OCI-M2 (cell line): ENCODE results near the gene TAGAP.
A peak's percentile ranks its signal among the peaks of the same experiment; 100 is the strongest.

Experiments
- DNase-seq: peaks from one replicate; lab custom pipeline; 2025; ENCODE audit not compliant: unreplicated experiment; lab: John Stamatoyannopoulos, UW

Gene TAGAP

DNA sequence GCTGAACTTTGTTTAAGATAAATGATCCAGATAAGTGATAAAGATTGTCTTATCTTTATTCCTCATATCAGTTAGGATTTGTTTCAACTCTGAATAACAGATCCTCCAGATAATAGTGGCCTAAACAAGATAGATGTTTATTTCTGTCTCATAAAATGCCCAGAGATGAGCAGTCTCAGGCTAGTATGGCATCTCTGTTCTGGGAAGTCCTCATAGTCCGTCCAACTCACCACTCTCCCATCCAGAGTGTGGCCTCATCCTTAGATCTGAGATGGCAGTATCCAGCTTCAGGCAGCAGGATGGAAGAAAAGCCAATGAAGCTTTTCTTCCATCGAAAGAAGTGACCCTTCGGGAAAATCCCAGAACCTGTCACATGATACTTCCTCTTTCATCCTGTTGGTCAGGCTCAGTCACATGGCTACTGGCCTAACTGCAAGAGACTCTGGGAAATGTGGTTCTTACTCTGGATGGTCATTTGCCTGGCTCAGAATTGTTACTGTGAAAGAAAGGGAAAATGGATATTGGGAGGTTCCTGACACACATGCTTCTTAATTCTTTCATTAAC is 29.4 kb upstream of the TAGAP start:
- no peak for DNase-seq

DNA sequence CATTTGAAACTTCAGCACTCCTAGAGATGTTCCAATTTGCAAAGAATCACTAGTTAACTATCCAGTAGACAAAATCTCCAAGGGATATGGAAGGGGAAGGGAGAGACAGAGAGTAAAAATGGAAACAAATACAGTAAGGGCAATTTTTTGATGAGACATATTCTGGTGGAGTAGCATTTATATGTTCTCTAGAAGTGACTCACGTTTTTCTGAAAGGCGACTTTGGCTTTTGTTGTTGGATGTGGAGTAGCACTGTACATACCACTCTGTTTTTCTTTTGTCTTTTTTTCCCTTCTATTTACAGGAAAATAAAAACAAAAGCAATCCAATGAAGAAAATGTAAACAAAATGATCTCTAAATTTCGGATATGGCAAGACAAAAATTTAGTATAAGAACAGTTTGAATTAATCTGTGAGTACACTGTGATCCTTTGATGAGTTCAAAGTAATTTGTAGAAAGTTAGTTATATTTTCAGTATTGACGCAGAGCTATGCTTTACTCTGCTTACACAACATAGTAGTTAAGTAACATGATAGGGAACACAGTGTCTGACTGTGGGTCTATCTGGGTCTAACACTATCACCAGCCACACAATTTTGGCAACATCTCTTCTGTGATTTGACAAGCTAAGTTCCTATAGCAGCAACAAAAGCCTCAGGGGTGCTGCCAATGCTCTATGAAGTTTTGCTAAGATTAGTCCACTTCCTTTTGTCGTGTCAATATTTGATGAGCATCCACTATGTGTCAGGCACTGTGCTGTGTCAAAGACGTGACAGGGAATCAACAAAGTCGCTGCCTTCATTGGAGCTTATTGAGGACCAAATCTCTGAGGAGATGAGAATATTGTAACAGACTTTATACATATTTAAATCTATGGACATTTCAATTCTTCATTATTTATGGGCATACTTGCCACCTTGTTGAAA is 27.3 kb upstream of the TAGAP start:
- DNase-seq = no peak

DNA sequence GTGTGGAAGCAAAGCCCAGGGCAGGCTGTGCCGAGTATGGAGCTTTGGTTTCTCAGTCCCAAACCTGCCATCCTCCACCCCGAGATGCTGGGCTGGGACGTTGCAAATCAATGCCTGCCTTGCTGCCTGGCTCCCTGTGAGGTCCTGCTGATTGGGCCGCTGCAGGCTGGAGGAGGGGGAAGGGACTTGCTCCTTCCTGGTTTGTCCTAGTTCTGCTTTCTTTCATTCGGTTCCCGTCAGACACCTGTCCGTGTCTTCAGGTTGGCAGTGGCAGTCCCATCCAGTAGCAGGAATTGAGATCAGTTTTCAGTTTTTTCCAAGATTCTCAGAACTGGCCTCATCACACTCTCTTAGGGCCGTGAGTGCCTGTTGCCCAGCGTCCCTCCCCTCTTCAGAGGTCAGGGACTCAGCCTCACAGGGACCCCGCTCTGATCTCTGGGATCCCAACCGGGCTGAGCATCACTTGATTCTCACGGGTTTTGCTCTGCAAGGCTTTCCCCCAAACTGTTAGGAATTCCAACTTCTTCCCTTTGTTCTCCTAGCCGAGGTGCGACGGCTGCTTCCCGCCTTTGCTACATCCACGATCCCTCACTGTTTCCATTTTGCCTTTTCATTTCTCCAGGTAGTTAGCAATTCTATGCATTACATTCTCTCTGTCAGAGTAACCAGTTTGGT is 24.2 kb upstream of the TAGAP start:
- DNase-seq = no peak

DNA sequence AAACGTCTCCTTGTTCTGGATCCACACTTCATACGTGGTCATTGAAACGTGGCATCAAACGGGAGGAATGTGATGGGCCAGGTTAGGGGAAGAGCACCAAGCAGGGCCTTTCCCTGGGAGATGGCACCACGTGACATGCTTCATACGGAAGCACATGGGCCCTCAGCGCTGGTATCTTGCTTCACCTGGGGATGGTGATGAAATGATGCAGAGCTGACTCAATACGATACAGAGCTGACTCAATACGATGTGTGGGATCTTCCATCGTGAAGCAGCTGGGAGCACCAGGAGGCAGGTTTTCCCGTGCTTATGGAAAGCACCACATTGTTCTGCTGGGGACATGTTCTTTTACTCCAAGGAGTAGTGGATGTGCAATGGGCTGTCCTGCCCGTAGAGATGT is 22.5 kb upstream of the TAGAP start:
- no peak for DNase-seq

DNA sequence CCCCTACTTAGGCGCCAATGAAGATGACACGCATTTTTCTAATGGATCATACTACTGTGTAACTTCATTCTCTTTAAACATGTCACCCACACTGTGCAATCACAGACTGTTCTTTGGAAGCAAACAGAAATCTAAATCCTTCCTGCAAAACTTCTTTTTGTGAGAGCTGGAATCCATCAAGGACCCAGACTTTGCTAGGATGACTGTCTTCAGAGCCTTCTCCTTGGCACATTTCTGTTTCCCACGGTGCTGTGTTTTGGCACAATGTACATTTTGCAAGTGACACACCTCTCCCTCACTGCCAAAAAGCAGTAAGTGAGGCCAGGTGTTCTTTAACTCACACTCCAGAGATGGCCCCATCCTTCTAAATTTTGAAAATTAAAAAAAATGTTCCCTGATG is 21.7 kb upstream of the TAGAP start:
- no peak for DNase-seq

DNA sequence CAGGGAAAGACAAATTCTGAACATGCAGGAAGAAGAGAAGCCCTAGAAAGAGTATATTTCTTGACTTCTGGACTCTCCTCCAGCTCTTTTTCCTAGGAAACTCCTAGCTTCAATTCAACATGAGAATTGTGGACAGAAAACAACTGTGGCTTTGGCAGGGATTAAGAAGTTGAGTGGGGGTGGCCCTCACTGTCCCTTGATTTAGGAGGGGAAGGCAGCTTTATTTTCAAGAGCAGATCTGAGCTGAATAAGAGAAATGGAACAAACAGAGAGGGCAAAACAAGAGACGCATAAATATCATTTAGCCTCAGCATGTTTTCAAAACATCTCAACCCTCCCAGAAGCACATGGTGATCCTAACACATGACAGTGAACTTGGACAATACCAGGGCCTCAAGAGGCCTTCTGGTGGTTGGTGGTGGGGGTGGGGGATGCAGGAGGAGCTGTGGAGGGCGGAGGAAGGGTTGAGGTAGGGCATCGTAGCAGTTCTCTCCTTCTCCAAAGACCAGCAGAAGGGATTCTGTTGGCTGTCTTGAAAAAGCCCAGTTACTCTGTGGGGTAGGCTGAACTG is 21.1 kb upstream of the TAGAP start:
- DNase-seq = no peak

DNA sequence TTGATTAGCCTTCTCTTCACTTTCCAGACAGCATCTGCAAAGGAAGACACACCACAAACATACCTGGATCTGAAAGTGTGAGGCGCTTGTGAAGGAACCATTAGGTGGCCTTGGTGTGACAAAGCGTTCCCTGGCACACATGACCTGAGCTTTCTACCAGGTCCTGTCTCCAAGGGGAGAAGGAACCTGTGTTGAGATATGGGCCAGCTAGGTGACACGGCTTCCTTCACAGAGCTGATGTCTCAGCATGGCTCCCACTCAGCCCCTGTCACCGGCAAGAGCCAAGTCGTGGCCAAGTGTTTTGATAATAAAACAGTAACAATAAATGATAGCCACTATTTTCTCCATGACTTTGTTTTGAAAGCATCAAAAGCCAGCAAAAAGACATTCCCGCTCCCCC is 20.3 kb upstream of the TAGAP start:
- no peak for DNase-seq

DNA sequence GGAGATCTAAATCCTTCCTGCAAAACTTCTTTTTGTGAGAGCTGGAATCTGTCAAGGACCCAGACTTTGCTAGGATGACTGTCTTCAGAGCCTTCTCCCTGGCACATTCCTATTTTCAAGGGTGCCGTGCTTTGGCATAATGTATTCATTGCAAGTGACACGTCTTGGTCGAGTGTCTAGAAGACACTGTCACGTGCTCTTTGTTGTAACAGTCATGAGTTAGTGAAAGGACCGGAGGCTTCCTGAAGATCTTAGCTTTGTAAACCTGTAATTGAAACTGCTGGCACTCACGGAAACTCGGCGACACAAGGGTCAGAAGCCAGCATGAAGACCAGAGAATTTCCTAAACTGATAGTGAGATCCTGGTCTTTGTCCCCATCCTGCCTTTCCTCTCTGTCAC is 19.7 kb upstream of the TAGAP start:
- no peak for DNase-seq

DNA sequence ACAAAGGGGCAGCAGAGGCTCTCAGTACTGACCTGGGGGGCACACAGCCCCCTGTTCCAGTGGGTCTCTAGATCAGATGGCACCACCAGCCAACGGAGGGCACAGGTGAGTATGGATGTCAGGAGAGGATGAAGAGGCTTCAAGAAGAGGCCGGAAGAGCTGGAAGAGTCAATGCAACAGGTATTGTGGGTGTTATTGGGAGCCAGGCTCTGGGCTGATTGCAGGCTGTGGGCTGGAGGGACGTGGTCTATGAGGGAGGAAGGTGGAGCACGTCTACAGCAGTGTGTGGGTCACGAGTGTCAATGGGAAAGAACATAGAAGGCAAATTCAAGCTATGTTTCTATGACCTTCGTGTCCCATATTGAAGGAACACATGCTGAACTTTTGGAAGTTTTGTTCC is 18.8 kb upstream of the TAGAP start:
- DNase-seq = no peak

DNA sequence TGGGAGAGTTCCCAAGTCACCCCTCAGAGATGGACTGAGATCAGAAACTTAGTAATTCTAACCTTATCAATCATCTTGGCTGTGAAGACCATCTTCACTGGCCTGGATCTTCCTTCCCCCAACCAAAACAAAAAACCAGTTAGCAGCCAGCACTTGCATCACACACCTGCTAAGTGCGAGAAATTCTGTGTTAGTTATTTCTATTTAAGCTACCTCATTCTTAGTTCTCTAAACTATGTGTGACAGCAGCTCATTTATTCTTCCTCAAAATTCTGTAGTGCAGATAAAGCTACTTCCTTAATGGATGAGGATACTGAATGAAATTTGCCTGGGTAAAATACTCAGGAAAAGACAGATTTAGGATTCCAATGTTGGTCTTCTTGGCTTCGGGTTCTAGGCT is 18.2 kb upstream of the TAGAP start:
- no peak for DNase-seq

DNA sequence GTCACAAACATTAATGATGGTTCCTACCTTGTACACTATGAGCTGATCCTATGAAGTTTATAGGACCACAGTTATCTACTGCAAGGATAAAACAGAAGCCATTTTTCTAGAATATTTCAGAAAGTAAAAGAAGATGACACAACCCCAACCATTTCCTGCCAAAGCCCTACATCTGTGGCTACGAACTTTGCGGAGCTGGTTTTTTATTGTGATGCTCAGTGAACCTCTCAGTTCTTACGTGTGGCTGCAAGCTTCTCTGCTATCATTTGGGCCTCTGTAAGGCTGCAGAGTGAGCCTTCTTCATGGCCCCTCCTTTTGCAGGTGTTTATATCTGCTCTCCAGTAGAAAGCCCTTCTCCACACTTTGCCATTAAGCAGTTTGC is 17.8 kb upstream of the TAGAP start:
- DNase-seq = no peak

DNA sequence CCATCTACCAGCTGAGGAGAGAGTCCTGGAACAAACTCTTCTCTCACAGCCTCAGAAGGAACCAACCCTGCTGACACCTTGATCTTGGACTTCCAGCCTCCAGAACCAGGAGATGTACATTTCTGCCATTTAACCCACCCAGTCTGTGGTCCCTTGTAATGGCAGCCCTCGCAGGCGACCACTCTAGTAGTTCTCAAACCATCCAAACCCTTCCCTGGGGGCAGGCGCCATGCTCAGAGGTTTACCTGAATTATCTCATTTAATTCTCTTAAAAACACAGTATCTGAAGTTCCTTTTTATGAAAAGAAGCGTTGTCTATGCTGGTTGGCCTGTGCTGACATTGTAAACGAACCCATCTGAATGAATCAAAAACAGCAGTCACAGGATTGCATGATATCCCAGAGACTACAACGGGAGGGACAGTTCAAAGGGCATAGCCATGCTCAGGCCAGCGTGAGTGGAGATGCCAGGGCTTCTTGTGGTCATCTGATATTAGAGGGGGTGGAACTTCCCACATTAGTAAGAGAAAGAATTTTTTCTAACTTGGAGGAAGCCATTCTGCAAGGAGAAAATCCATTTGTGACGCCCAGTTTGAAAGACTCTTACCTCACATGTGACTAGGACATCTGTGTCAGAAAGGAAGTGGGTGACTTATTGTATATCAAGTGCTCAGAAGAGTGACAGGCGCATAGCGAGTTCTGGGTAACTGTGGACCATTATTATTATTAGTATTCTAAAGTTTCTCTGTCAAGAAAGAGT is 17.2 kb upstream of the TAGAP start:
- no peak for DNase-seq

DNA sequence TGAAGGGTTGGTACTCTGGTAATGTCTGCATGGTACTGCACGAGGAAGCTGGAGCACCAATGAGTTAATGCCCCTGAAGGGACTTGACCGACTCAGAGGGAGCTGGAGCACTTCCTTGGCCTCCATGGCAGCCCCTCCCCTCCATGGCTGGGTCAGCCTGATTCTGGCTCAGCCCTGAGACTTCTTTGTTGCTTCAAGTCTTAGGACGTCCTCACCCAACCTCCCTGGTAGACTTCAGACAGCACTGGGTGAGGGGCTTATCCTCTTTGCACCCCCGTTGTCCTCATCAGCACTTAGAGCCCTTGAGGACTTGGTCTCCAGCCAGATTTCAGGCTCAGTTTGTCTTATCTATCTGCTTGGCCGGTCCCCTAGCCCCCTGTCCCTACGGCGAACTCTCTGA is 16.4 kb upstream of the TAGAP start:
- no peak for DNase-seq

DNA sequence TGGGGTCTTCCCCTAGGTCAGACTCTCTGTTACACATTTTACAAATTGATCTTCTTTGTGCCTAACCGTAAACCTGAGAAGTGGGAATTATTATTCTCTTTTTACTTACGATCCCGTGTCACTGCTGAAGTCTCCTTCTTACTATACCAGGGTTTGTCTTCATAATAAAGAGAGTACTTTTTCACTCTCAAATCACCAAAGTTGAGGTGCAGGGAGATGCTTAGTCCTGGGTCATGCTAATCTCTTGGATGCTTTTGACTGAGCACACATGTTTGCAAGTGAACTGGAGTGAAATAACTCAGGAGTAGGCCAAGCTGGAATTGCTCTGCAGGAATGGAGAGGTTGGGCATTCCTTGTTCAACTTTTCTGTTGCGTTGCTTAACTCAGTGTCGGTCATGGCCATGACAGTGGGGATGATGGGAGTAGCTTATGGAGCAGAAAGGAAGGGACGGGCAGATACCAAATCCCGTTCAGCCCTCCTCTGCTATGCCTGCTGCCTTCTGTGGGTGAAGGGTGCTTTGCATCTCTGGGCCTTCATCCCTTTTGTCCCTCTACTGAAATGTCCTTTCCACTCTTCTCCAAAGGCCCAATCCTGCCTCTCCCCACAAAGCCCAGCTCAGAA is 15.2 kb upstream of the TAGAP start:
- no peak for DNase-seq

DNA sequence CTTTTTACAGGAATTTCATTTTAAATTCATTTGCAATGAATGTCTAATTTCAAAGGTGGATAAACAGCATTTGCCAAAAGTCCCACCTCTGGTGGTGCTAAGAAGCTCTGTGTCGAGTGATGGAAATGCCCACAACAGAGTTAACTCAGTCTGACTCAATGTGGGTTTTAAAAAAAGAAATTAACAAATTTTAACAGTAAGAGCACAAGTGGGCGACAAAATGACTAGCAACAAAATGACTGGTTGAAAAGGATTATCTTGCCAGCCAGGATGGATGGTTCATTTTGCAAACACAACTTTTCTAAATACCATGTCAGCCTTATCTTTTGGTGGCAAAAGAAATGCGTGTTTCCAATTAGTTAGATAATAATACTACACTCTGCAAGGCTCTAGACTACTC is 14.3 kb upstream of the TAGAP start:
- DNase-seq = no peak

DNA sequence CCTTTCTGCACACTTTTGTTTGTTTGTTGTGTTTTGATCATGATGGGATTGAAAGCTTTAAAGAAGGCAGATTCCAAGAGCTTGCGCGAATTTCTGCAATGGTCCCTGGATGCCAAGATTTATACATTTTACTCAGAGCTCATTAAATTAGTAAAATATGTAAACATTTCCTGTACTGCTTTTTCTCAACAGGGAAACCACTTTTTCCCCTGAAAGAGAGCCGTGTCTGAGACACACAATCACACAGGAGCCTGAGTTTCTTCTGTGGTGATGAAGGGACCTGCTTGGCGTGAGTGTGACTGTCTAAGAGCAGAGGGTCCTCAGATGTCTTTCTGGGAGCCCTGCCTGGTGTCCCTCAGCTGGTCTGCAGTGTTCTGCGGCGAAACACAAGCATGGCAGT is 12.1 kb upstream of the TAGAP start:
- no peak for DNase-seq

DNA sequence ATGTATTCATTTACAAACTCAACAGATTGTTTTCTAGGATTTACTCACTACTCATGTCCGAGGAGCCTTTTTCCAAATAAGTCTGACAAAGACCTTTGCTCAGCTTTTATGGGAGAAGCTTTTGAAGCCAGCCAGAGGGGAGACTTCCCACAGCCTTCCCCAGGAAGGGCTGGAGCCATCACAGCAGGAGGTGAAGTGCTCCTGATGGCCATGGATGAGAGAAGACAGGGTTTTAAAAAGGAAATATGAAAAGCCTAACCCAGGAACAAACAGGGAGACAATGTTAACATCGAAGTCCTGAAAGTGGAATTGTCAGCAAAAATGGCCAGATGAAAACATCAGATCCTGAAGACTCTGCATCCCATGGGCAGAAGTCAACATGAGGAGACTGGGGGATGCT is 11.6 kb upstream of the TAGAP start:
- no peak for DNase-seq

DNA sequence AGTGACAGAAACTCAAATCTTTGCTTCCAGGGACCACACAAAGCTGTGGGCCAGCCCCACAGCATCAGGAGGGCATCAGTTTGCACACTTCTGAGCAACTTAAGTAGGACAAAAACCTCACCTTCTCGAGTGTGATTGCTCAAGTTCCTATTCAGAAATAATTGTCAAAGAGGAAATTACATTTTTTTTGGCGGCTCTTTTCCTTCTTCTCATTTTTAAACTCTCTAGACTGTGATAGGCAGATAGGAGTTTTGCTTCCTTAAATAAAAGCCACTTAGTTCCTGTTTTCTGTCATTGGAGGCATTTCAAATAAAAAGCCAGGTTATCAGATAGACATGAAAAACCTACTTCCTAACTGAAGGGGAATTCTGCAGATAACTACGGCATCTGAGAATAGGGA is 11.2 kb upstream of the TAGAP start:
- peak; percentile 39 for DNase-seq

DNA sequence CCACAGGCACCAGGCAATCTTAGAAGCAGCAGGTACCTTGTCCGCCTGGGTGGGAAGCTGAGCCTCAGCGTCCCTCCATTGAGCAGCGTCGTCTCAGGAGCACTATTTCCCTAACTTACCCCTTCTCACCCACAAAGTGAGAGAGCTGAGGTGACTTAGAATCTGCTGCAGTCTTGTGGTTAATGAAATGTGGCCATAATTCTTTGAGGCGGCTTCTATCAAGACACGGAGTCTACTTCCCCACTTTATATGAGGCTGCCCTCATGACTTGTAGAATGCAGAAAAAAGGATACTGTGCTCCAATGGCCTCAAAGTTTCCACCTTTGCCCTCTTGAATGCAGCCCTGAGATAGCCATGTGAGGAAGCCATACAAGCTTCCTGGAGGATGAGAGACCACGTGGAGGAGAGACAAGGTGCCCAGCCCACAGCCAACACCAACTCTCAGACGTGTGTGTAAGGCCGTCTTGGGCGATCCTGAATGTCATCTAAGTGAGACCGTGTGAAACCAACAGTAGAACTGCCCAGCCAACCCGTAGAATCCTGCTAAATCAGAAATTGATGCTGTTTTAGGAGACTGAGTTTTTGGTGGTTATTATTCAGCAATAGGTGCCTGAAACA is 9.1 kb upstream of the TAGAP start:
- no peak for DNase-seq

DNA sequence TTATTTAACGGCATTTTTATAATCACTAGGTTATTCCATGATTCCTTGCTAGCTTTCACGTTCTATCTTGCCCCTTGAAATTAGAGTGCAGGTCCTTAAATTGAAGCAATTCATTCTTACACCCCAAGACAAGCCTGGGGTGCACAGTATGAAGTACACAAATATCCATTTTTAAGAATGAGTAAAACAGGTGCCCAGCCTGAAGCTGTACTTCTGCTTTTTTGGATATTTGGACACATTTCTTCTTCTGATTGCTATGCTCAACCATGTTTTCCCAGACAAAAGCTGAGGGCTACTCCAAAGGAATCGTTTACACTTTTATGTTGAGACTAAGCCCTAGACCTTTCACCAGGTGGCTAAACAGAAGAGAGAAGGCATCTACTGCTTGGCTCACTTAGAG is 7.9 kb upstream of the TAGAP start:
- no peak for DNase-seq
